DMS79 (cell line): ENCODE measurements around the gene CNTFR.
"Not testable (repeated sequence)": the region's sequence is repeated elsewhere in the genome, so short reads cannot be mapped to it uniquely, and the experiment has no call there.

Experiments
- DNase-seq: peaks from one replicate; lab custom pipeline; 2025; lab: John Stamatoyannopoulos, UW

Gene CNTFR

DNA sequence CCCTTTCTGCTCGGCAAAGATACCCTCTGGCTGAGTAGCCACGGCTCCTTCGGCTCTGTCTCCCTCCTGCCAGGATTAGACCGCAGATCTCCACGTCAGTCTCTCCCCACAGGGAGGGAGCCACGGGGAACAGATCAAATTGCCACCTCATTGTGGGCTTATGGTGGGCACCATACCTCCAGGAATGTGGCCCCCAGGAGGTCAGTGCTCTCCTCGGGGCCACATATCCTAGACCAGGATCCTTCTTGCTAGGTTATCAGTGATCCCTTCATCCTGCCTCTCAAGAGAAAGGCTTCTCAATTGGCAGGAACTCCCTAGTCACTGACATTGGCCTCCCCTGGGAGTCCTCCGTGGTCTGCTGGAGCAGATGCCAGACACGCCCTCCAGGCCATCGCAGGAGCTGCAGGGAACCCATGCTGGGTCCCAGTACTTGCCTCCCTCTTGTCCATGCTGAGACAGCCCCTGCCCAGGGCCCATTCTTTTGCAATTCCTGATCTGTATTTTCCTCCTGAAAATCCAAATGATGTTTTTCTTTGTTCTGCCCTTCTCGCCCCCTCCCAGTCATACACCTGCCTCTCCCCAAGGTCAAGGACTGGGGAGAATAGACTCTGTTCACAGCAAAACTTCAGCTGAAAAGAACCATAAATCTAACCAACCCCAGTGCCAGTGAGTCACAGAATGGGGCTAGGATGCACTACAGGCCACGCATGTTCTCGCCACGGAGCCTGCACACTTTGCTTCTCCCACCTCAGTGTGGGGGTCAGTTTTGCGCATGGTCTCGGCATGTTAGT lies 35.1 kb downstream of the CNTFR start:
- DNase-seq: peak; percentile 71

- no peak for DNase-seq
These were observed 36.0 kb downstream of the CNTFR start for GRCh38 chr9:34553511-34554021.

DNA sequence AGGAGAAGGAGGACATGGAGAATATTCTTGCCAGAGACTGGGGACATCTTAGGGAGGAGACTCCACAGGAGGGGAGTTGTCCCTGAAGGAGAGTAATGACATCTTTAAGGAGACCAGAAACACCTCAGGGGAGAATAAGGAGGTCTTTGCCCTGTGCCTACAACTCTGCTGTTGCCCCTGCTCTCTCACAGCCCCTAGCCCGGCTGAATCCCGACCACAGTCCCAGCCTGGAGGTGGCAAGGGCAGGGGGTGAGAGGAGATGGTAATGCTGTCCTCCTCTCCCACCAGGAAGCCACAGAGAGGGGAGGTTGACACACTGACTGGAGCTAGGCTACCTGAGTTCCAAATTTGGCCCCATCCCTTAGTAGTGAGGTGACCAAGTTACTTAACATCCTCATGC lies 36.5 kb downstream of the CNTFR start:
- no peak for DNase-seq

- DNase-seq: no peak
These were observed 36.9 kb downstream of the CNTFR start for GRCh38 chr9:34552606-34552981.

- DNase-seq: no peak
These were observed 37.5 kb downstream of the CNTFR start for GRCh38 chr9:34551751-34552605.

DNA sequence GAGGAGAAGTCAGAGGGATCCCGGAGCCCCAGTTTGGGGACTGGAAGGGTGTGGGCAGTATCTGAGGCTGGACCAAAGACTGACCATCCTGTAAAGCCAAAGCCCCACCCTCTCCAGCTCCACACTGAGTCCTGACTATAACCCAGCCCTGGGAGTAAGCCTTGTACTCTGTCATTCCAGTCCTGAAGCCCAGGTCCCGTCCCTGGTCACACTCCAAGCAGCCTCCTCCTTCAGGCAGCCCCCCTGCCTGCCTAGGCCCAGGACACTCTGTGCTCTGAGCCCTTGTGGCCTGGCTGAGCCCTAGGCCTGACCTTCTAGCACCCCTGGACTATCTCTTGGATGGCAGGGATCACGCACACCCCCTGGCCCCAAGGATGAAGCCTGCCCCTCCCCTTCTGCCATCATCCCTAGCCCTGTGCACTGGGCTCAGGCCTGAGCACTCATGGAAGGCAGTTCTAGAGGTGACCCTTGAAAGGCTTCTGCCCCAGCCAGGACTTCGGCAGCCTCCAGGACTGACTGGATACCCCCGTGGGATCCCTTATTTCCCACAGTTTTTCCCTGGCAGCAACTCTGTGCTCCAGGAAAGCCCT lies 38.7 kb downstream of the CNTFR start:
- no peak for DNase-seq

- DNase-seq: no peak
These were observed 39.4 kb downstream of the CNTFR start for GRCh38 chr9:34550016-34550680.

DNA sequence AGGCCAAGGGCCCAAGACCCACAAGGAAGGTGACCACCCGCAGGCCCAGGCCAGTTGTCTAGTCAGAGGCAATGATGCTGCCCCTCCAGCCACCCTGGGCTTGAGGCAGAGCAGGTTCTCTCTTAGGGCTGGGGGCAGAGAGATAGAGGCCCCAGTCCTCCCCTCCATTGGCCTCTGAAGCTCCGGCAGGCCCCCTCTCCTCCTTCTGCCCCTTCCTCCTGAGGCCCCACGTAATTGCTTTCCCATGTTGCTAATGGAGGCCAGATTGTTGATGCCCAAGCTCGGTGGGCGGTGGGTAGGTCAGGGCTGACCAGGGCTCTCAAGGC lies 40.2 kb downstream of the CNTFR start:
- no peak for DNase-seq

DNA sequence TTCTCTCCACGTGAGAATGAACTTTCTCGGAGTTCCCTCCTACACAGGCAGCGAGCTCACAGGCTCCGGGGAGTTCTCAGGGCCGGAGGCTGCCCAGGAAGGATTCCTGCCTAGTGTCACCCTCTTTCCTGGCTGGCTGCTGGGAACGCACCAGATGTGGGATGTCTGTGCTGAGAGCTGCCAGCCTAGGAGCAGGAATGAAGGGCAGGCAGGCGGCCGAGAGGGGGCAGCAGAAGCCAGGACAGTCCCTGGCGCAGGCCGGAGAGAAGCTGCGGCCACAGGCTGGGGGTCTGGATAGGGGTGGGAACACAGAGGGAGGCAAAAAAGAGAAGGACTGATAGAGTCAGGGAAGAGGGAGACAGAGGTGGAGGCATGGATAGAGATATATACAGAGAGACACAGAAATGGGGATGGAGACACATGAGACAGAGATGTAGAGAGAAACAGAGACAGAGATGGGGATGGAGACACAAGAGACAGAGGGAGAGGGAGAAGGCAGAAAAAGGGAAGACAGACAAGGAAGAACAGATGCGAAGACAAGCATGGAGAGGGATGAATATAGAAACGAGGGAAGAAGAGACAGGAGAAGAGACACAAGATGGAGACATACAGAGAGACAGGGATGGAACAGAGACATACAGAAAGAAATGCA lies 41.4 kb downstream of the CNTFR start:
- no peak for DNase-seq

DNA sequence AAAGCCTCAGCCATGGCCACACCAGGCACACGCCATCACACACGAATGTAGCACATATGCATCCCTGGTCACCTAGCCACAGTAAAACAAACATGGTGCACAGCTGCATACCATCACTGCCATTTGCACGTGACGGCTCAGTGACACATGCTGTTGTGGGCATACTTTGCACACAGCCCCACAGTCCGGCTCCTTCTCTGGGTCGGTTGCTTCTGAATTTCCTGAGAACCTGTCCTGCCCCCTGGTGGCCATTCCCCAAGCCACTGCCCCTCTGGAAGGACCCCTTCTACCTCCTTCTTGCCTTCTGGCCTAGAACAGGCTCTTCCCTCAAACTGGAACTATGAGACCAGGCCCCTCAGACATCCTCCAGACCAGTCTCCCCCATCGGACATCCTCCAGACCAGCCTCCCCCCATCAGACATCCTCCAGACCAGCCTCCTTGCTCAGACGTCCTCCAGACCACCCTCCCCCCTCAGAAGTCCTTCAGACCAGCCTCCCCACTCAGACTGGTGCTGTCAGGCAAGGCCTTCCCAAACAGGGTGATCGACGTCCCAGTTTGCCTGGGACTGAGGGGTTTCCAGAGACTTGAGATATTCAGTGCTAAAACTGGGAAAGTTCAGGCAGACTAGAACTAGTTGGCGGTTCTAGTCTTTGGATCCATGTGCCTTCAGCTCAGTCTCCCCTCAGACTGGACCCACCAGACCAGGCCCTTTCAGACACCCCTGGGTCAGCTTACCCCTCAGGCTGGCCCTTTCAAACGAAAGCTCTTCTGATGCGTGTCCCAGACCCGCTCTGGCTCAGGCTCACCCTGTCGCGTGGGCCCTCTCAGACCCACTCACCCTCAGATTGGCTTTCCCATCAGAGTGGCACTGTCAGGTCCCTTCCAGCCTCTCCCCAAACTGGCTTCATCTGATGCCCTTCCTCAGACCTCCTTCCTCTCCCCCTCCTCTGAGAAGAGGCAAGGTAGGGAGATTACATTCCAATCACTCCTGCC lies 42.4 kb downstream of the CNTFR start:
- DNase-seq: no peak

- no peak for DNase-seq
These were observed 43.3 kb downstream of the CNTFR start for GRCh38 chr9:34546102-34546833.

DNA sequence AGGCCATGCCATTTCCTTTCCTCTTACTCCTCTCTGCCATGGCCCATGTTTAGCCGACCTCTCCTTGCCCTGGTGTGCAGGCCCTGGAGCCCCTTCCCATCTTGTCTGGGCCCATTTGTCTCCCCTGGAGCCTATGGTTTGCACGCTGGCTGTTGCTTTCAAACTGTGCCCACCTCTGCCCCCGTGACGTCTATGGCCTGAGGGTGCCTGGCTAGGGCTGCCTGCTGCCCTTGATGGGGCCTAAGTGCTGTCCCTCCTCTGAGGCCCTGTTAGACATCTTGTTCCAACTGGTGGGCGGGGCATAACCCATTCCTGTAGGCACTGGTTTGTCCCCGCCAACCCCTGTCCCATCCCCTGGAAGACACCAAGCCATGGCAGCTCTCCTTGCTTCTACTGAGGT lies 44.0 kb downstream of the CNTFR start:
- DNase-seq: no peak

- DNase-seq: no peak
These were observed 45.5 kb downstream of the CNTFR start for GRCh38 chr9:34544035-34544434.

- no peak for DNase-seq
These were observed 48.0 kb downstream of the CNTFR start for GRCh38 chr9:34541540-34541939.

DNA sequence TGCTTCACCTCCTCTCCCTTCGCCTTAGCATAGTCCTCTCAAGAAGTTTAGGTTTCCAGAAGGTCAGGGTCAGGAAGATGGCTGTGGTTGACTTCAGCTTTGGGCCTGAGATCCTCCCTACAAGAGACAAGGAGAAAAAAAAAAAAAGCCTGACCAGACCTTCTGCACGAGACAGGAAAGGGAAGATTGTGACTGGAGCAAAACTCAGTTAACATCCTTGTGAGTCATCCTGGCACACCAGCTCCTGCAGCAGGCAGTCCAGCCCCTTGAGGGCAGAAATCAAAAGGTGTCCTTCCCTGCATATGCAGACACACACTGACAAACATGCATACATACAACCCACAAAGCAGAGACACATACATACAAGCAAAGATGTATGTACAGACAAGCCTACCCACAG lies 48.7 kb downstream of the CNTFR start:
- DNase-seq: no peak

DNA sequence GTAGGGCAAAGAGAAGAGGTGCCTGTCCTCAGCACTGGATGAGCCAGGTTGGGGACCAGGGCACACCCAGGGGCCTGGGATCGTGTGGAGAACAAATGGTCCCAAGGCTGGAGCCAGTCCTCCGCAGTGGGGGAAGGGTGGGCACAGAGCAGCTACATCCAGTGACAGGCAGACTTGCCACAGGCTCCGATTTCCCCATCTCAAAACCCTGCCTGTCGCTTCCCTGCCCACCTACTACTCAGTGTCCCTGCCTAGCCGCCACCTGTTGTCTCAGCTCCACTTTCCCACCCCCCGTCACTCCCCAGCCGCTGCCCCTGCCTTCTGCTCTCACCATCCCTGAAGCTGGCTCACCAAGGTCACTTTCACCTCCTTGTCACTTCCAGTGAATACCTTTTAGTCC lies 52.8 kb downstream of the CNTFR start:
- DNase-seq: no peak

- DNase-seq: not testable (repeated sequence)
These were observed 57.5 kb downstream of the CNTFR start for GRCh38 chr9:34532041-34532440.

DNA sequence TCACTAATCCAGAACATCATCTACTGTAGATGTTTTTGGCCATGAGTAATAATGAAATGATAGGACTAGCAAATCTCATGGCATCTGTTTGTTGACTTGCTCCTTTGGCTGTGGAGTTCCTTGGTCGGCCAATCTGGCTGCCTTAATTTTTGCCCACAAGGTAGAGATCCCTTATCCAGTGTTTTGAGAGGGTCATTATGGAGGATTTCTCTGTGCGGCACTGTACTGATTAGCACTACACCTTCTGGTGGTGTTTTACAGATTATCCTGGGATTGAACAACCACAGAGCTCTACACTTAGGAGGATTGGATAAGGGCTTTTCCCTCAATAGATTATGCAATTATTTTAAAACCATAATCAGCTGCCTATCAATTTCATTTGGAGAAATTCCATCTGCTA lies 63.5 kb downstream of the CNTFR start:
- no peak for DNase-seq

DNA sequence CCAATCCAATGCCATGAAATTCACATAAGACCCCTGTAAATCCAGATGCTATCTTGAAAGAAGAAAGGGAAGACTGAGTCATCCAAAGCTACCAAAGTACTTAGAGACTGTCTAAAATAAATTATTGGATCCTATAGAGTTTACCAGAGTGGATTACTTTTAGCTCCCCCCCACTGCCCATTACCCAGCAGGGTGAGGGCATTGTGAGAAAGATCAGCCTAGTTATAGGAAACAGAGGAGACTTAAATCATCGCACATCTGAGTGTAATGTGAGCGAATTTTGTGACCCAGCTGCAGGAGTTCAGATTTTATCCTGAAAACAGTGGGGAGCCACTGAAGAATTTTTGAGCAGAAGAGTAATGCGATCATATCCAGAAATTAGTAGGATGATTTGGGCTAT lies 65.2 kb downstream of the CNTFR start:
- no peak for DNase-seq
